Measurements from ENCODE around the gene PPP5C. TPM values are rescaled to one million over a fixed set of nuclear protein-coding genes. Genes with fewer than 3 reads are reported as not detected.
A peak's percentile ranks its signal among the peaks of the same experiment; 100 is the strongest.
"Not testable (repeated sequence)": the region's sequence is repeated elsewhere in the genome, so short reads cannot be mapped to it uniquely, and the experiment has no call there.

The PPP5C gene
- total RNA-seq, 2 donors from 2014 or later: 73.6 to 118 TPM

GRCh38 chr19:46386996-46387712 lies 40.3 kb downstream of the PPP5C start:
- no peaks in the 10 kb centered on the region for H3K9me3 Mint-ChIP-seq
- ATAC-seq (no peak), DNase-seq (ENCODE audit: low spot score in 2 of 2) (no peak)
- peaks cover 12 to 27% of the 10 kb centered on the region in 2 donors for H3K36me3 Mint-ChIP-seq
- H3K27ac Mint-ChIP-seq: no peak overlapping the region

- H3K36me3 Mint-ChIP-seq: peaks cover 6 to 27% of the 10 kb centered on the region in 2 donors
- no peaks in the 10 kb centered on the region for H3K9me3 Mint-ChIP-seq
- ATAC-seq (no peak), DNase-seq (ENCODE audit: low spot score in 2 of 2) (no peak)
- no peak overlapping the region for H3K27ac Mint-ChIP-seq
Observed at GRCh38 chr19:46387713-46388130, 40.8 kb downstream of the PPP5C start.

- DNase-seq (ENCODE audit: low spot score in 2 of 2): no peak
- no peak overlapping the region for H3K27ac Mint-ChIP-seq
- ATAC-seq: no peak
- H3K9me3 Mint-ChIP-seq: no peaks in the 10 kb centered on the region
- H3K36me3 Mint-ChIP-seq: peaks cover 4 to 27% of the 10 kb centered on the region in 2 donors
Observed at GRCh38 chr19:46388311-46389095, 41.6 kb downstream of the PPP5C start.

GRCh38 chr19:46390121-46390858 lies 43.4 kb downstream of the PPP5C start:
- H3K36me3 Mint-ChIP-seq: peaks cover 4 to 27% of the 10 kb centered on the region in 2 donors
- H3K9me3 Mint-ChIP-seq: no peaks in the 10 kb centered on the region
- no peak overlapping the region for H3K27ac Mint-ChIP-seq
- ATAC-seq: no peak
- no peak for DNase-seq (ENCODE audit: low spot score in 2 of 2)

GRCh38 chr19:46390866-46391265 lies 44.0 kb downstream of the PPP5C start:
- H3K9me3 Mint-ChIP-seq: no peaks in the 10 kb centered on the region
- H3K27ac Mint-ChIP-seq: no peak overlapping the region
- peaks cover 4 to 27% of the 10 kb centered on the region in 2 donors for H3K36me3 Mint-ChIP-seq
- ATAC-seq (no peak), DNase-seq (ENCODE audit: low spot score in 2 of 2) (no peak)

- Mint-ChIP-seq H3K27ac (no peak overlapping the region), H3K36me3 (peaks cover 4 to 27% of the 10 kb centered on the region in 2 donors), H3K9me3 (no peaks in the 10 kb centered on the region)
- no peak for ATAC-seq
- DNase-seq (ENCODE audit: low spot score in 2 of 2): no peak
Observed at GRCh38 chr19:46391296-46392251, 44.7 kb downstream of the PPP5C start.

- DNase-seq (ENCODE audit: low spot score in 2 of 2) (no peak), ATAC-seq (no peak)
- peaks cover 4 to 23% of the 10 kb centered on the region in 2 donors for H3K36me3 Mint-ChIP-seq
- H3K27ac Mint-ChIP-seq: no peak overlapping the region
- H3K9me3 Mint-ChIP-seq: no peaks in the 10 kb centered on the region
Observed at GRCh38 chr19:46392252-46392801, 45.4 kb downstream of the PPP5C start.

- DNase-seq (ENCODE audit: low spot score in 2 of 2): no peak
- H3K27ac Mint-ChIP-seq: no peak overlapping the region
- H3K9me3 Mint-ChIP-seq: no peaks in the 10 kb centered on the region
- peaks cover 4 to 18% of the 10 kb centered on the region in 2 donors for H3K36me3 Mint-ChIP-seq
- no peak for ATAC-seq
Observed at GRCh38 chr19:46392837-46393236, 46.0 kb downstream of the PPP5C start.

GRCh38 chr19:46393456-46394401 lies 46.8 kb downstream of the PPP5C start:
- ATAC-seq (no peak), DNase-seq (ENCODE audit: low spot score in 2 of 2) (no peak)
- H3K9me3 Mint-ChIP-seq: no peaks in the 10 kb centered on the region
- H3K36me3 Mint-ChIP-seq: peaks cover 4 to 13% of the 10 kb centered on the region in 2 donors
- peak overlapping the region in 1 of 2 donors; percentile 40 for H3K27ac Mint-ChIP-seq

- ATAC-seq (peak in 1 of 2 donors; percentile 19), DNase-seq (ENCODE audit: low spot score in 2 of 2) (no peak)
- no peaks in the 10 kb centered on the region for H3K9me3 Mint-ChIP-seq
- H3K36me3 Mint-ChIP-seq: peaks cover 3 to 6% of the 10 kb centered on the region in 2 donors
- H3K27ac Mint-ChIP-seq: no peak overlapping the region
Observed at GRCh38 chr19:46394402-46394797, 47.5 kb downstream of the PPP5C start.

- not testable (repeated sequence) for H3K36me3 Mint-ChIP-seq; DNase-seq (ENCODE audit: low spot score in 2 of 2); ATAC-seq; H3K9me3 Mint-ChIP-seq; H3K27ac Mint-ChIP-seq
Observed at GRCh38 chr19:46397801-46398479, 51.1 kb downstream of the PPP5C start.

GRCh38 chr19:46402725-46403124 lies 55.8 kb downstream of the PPP5C start:
- Mint-ChIP-seq H3K27ac (no peak overlapping the region), H3K36me3 (peaks cover 0 to 7% of the 10 kb centered on the region in 2 donors), H3K9me3 (no peaks in the 10 kb centered on the region)
- DNase-seq (ENCODE audit: low spot score in 2 of 2) (no peak), ATAC-seq (peak in 1 of 2 donors; percentile 42)

- Mint-ChIP-seq H3K36me3 (peaks cover 0 to 7% of the 10 kb centered on the region in 2 donors), H3K9me3 (no peaks in the 10 kb centered on the region), H3K27ac (peak overlapping the region in 1 of 2 donors; percentile 4)
- DNase-seq (ENCODE audit: low spot score in 2 of 2) (no peak), ATAC-seq (peak in 1 of 2 donors; percentile 29)
Observed at GRCh38 chr19:46404055-46404752, 57.3 kb downstream of the PPP5C start.

Measured in activated naive CD4-positive, alpha-beta T cell treated with anti-CD3 and anti-CD28 coated beads, Interleukin-2, amount 50 U/mL, for 72 hours (primary cell).